Mesothelial cell of epicardium (in vitro differentiated cells): ENCODE data around the gene ECEL1. TPM values are rescaled to one million over a fixed set of nuclear protein-coding genes. Genes with fewer than 3 reads are reported as not detected.

ENCODE experiments used
- DNase-seq, 2 experiments: peaks; one replicate each; pipeline ENCODE4 v3.0.0; 2021; ENCODE audit warnings: low spot score in 2 of 2; ENCODE audit not compliant: unreplicated experiment in 2 of 2
- H3K27ac Mint-ChIP-seq: 2 replicates; pipeline ENCODE4 v1.8.0; 2021; ENCODE audit warnings: mixed read lengths
- H3K27me3 Mint-ChIP-seq: 2 replicates; pipeline ENCODE4 v1.8.0; 2021; ENCODE audit warnings: low read depth, mixed read lengths
- H3K36me3 Mint-ChIP-seq: 2 replicates; pipeline ENCODE4 v1.8.0; 2021; ENCODE audit warnings: mixed read lengths
- H3K4me1 Mint-ChIP-seq: 2 replicates; pipeline ENCODE4 v1.8.0; 2021; ENCODE audit warnings: mixed read lengths
- H3K4me3 Mint-ChIP-seq: 2 replicates; pipeline ENCODE4 v1.8.0; 2021; ENCODE audit warnings: mild to moderate bottlenecking, moderate library complexity, mixed read lengths
- H3K9me3 Mint-ChIP-seq: 2 replicates; pipeline ENCODE4 v1.8.0; 2021; ENCODE audit warnings: mixed read lengths
- CTCF ChIP-seq: fragments of 200-600 bp; sonication (generic); IDR thresholded peaks from one replicate; pipeline ENCODE4 v1.5.0; 2021; ENCODE audit warnings: antibody characterized with exemption; ENCODE audit not compliant: unreplicated experiment
- total RNA-seq: library from RNA; stranded (reverse); gene quantifications from 3 replicates; pipeline ENCODE4 v1.2.1, GENCODE V29; 2021

The ECEL1 gene
- total RNA-seq, 1 donor from 2014 or later = 8.8 TPM

GRCh38 chr2:232495292-232495691 lies 7.7 kb upstream of the ECEL1 start:
- Mint-ChIP-seq H3K27me3 (peaks cover 53% of the 10 kb centered on the region), H3K4me3 (no peak overlapping the region), H3K9me3 (no peaks in the 10 kb centered on the region), H3K27ac (no peak overlapping the region), H3K36me3 (no peaks in the 10 kb centered on the region), H3K4me1 (no peaks in the 10 kb centered on the region)
- TF ChIP-seq CTCF = no peak
- no peak for DNase-seq

GRCh38 chr2:232494542-232494941 lies 6.9 kb upstream of the ECEL1 start:
- DNase-seq = no peak
- no peaks in the 10 kb centered on the region for H3K4me1 Mint-ChIP-seq
- H3K27ac Mint-ChIP-seq = no peak overlapping the region
- H3K27me3 Mint-ChIP-seq = peaks cover 55% of the 10 kb centered on the region
- no peak overlapping the region for H3K4me3 Mint-ChIP-seq
- no peaks in the 10 kb centered on the region for H3K9me3 Mint-ChIP-seq
- H3K36me3 Mint-ChIP-seq = no peaks in the 10 kb centered on the region
- TF ChIP-seq CTCF = no peak

- Mint-ChIP-seq H3K4me1 (no peaks in the 10 kb centered on the region), H3K27ac (no peak overlapping the region), H3K4me3 (no peak overlapping the region), H3K27me3 (peaks cover 55% of the 10 kb centered on the region), H3K36me3 (no peaks in the 10 kb centered on the region), H3K9me3 (no peaks in the 10 kb centered on the region)
- no peak for TF ChIP-seq CTCF
- no peak for DNase-seq
These were observed 6.3 kb upstream of the ECEL1 start for GRCh38 chr2:232493701-232494474.

- Mint-ChIP-seq H3K27me3 (peaks cover 56% of the 10 kb centered on the region), H3K4me1 (no peaks in the 10 kb centered on the region), H3K36me3 (no peaks in the 10 kb centered on the region), H3K4me3 (no peak overlapping the region), H3K9me3 (no peaks in the 10 kb centered on the region), H3K27ac (no peak overlapping the region)
- DNase-seq = peak in 1 of 2 experiments; percentile 10
- no peak for TF ChIP-seq CTCF
These were observed 5.5 kb upstream of the ECEL1 start for GRCh38 chr2:232492963-232493700.

GRCh38 chr2:232492236-232492848 lies 4.7 kb upstream of the ECEL1 start:
- no peaks in the 10 kb centered on the region for H3K36me3 Mint-ChIP-seq
- no peaks in the 10 kb centered on the region for H3K9me3 Mint-ChIP-seq
- no peaks in the 10 kb centered on the region for H3K4me1 Mint-ChIP-seq
- H3K27ac Mint-ChIP-seq = no peak overlapping the region
- no peak overlapping the region for H3K4me3 Mint-ChIP-seq
- peaks cover 54% of the 10 kb centered on the region for H3K27me3 Mint-ChIP-seq
- DNase-seq = peak in 1 of 2 experiments; percentile 4
- no peak for TF ChIP-seq CTCF
